ENCODE data around the gene AKT2.

AKT2 gene

GRCh38 chr19:40271706-40272105 is 13.4 kb downstream of the AKT2 start:
- DNase-seq = no peak

GRCh38 chr19:40270362-40271089 is 14.6 kb downstream of the AKT2 start:
- DNase-seq = peak; percentile 88

GRCh38 chr19:40269216-40269940 is 15.8 kb downstream of the AKT2 start:
- DNase-seq = no peak

GRCh38 chr19:40267601-40267997 is 17.5 kb downstream of the AKT2 start:
- no peak for DNase-seq

GRCh38 chr19:40266912-40267600 is 18.1 kb downstream of the AKT2 start:
- DNase-seq = no peak

- peak; percentile 87 for DNase-seq
These were observed 19.0 kb downstream of the AKT2 start for GRCh38 chr19:40266119-40266518.

- no peak for DNase-seq
These were observed 19.4 kb downstream of the AKT2 start for GRCh38 chr19:40265763-40266099.

GRCh38 chr19:40265055-40265762 is 19.9 kb downstream of the AKT2 start:
- DNase-seq = no peak

- no peak for DNase-seq
These were observed 20.7 kb downstream of the AKT2 start for GRCh38 chr19:40264314-40265054.

GRCh38 chr19:40263440-40264313 is 21.5 kb downstream of the AKT2 start:
- no peak for DNase-seq

GRCh38 chr19:40262422-40262821 is 22.7 kb downstream of the AKT2 start:
- DNase-seq = peak; percentile 7

GRCh38 chr19:40261631-40262030 is 23.5 kb downstream of the AKT2 start:
- no peak for DNase-seq

GRCh38 chr19:40257096-40257517 is 28.0 kb downstream of the AKT2 start:
- no peak for DNase-seq

- DNase-seq = no peak
These were observed 28.6 kb downstream of the AKT2 start for GRCh38 chr19:40256512-40256911.

- no peak for DNase-seq
These were observed 29.5 kb downstream of the AKT2 start for GRCh38 chr19:40255619-40256166.

- no peak for DNase-seq
These were observed 30.3 kb downstream of the AKT2 start for GRCh38 chr19:40254714-40255418.

GRCh38 chr19:40253611-40254092 is 31.5 kb downstream of the AKT2 start:
- no peak for DNase-seq

GRCh38 chr19:40252395-40252794 is 32.8 kb downstream of the AKT2 start:
- no peak for DNase-seq

- no peak for DNase-seq
These were observed 33.2 kb downstream of the AKT2 start for GRCh38 chr19:40251991-40252390.

GRCh38 chr19:40251244-40251643 is 33.9 kb downstream of the AKT2 start:
- DNase-seq = no peak

All from NCI-H524 treated with DMSO at 0.1 percent for 48 hours (cell line).